ENCODE measurements around the gene SNX10.

- TF ChIP-seq, protein P1, sequence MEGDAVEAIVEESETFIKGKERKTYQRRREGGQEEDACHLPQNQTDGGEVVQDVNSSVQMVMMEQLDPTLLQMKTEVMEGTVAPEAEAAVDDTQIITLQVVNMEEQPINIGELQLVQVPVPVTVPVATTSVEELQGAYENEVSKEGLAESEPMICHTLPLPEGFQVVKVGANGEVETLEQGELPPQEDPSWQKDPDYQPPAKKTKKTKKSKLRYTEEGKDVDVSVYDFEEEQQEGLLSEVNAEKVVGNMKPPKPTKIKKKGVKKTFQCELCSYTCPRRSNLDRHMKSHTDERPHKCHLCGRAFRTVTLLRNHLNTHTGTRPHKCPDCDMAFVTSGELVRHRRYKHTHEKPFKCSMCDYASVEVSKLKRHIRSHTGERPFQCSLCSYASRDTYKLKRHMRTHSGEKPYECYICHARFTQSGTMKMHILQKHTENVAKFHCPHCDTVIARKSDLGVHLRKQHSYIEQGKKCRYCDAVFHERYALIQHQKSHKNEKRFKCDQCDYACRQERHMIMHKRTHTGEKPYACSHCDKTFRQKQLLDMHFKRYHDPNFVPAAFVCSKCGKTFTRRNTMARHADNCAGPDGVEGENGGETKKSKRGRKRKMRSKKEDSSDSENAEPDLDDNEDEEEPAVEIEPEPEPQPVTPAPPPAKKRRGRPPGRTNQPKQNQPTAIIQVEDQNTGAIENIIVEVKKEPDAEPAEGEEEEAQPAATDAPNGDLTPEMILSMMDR (IDR thresholded peaks at IDR 0.05), result no peak
- TF ChIP-seq POLR2A (IDR thresholded peaks at IDR 0.05) (no peak), POLR2AphosphoS5 (IDR thresholded peaks at IDR 0.05) (no peak)
Observed at GRCh38 chr7:26345837-26346236, 54.2 kb downstream of the SNX10 start.
